ENCODE measurements around the gene CIRBP. TPM values are rescaled to one million over a fixed set of nuclear protein-coding genes. Genes with fewer than 3 reads are reported as not detected.

Gene CIRBP
- total and polyA plus RNA-seq, 9 of the 15 experiments (the other 6 are each of a cell fraction or from before 2014, with no cell fraction given), result 20.5 to 327 (median 176) TPM

DNA sequence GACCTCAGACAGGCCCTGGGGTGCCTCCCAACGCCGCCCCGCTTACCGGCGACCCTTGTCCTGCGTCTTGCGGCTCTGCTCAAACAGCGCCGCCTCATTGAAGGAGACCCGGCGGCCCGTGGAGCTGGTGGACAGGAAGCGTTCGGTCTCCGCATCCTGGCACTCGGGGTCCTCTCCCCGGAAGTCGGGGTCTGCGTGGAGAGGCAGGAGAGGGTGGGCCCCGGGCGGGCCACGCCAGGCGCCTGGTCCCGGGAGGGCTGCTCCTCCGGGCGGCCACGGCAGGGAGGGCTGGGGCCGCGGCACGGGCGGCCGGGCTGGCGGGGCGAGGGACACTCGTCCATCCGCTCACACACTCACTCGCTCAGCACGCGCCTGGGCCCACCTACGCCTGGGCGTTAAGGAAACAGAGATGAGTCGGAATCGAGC lies 34.2 kb upstream of the CIRBP start (continued):
- TF ChIP-seq, protein P1, sequence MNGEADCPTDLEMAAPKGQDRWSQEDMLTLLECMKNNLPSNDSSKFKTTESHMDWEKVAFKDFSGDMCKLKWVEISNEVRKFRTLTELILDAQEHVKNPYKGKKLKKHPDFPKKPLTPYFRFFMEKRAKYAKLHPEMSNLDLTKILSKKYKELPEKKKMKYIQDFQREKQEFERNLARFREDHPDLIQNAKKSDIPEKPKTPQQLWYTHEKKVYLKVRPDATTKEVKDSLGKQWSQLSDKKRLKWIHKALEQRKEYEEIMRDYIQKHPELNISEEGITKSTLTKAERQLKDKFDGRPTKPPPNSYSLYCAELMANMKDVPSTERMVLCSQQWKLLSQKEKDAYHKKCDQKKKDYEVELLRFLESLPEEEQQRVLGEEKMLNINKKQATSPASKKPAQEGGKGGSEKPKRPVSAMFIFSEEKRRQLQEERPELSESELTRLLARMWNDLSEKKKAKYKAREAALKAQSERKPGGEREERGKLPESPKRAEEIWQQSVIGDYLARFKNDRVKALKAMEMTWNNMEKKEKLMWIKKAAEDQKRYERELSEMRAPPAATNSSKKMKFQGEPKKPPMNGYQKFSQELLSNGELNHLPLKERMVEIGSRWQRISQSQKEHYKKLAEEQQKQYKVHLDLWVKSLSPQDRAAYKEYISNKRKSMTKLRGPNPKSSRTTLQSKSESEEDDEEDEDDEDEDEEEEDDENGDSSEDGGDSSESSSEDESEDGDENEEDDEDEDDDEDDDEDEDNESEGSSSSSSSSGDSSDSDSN (IDR thresholded peaks at IDR 0.05; ENCODE audit: borderline replicate concordance in 1 of 2, low read depth in 2 of 2, low read length in 2 of 2), result no peak
- TF ChIP-seq ARID2 (IDR thresholded peaks at IDR 0.05) (no peak), ATF7 (IDR thresholded peaks at IDR 0.05) (no peak), RBFOX2 (IDR thresholded peaks at IDR 0.05; ENCODE audit: low read depth, low read length) (no peak), HNRNPUL1 (IDR thresholded peaks at IDR 0.05; ENCODE audit: low read length) (no peak), KAT7 (CRISPR knock-in tag; IDR thresholded peaks at IDR 0.05; ENCODE audit: borderline replicate concordance) (no peak), POLR2G (IDR thresholded peaks at IDR 0.05; ENCODE audit: low read depth, low read length) (0 out of 2 replicates have a peak, but pooled peaks have one; percentile 4), PURB (CRISPR knock-in tag; IDR thresholded peaks at IDR 0.05; ENCODE audit: low read depth) (no peak), ETV5 (CRISPR knock-in tag; IDR thresholded peaks at IDR 0.05; ENCODE audit: low read depth) (no peak), PCBP1 (IDR thresholded peaks at IDR 0.05; ENCODE audit: low read depth, low read length, poor library complexity, severe bottlenecking) (peak; percentile 32), CEBPG (CRISPR knock-in tag; IDR thresholded peaks at IDR 0.05) (no peak), CEBPG (tag; conservative IDR thresholded peaks at IDR 0.05 in 1 of 2, IDR thresholded peaks at IDR 0.05 in 1 of 2) (no peak), WHSC1 (IDR thresholded peaks at IDR 0.05; ENCODE audit: low read length) (no peak), ZNF224 (CRISPR knock-in tag; IDR thresholded peaks at IDR 0.05) (no peak)
- TF ChIP-seq, protein P2, sequence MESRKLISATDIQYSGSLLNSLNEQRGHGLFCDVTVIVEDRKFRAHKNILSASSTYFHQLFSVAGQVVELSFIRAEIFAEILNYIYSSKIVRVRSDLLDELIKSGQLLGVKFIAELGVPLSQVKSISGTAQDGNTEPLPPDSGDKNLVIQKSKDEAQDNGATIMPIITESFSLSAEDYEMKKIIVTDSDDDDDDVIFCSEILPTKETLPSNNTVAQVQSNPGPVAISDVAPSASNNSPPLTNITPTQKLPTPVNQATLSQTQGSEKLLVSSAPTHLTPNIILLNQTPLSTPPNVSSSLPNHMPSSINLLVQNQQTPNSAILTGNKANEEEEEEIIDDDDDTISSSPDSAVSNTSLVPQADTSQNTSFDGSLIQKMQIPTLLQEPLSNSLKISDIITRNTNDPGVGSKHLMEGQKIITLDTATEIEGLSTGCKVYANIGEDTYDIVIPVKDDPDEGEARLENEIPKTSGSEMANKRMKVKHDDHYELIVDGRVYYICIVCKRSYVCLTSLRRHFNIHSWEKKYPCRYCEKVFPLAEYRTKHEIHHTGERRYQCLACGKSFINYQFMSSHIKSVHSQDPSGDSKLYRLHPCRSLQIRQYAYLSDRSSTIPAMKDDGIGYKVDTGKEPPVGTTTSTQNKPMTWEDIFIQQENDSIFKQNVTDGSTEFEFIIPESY (CRISPR knock-in tag; IDR thresholded peaks at IDR 0.05), result peak; percentile 82
- TF ChIP-seq, protein P3, sequence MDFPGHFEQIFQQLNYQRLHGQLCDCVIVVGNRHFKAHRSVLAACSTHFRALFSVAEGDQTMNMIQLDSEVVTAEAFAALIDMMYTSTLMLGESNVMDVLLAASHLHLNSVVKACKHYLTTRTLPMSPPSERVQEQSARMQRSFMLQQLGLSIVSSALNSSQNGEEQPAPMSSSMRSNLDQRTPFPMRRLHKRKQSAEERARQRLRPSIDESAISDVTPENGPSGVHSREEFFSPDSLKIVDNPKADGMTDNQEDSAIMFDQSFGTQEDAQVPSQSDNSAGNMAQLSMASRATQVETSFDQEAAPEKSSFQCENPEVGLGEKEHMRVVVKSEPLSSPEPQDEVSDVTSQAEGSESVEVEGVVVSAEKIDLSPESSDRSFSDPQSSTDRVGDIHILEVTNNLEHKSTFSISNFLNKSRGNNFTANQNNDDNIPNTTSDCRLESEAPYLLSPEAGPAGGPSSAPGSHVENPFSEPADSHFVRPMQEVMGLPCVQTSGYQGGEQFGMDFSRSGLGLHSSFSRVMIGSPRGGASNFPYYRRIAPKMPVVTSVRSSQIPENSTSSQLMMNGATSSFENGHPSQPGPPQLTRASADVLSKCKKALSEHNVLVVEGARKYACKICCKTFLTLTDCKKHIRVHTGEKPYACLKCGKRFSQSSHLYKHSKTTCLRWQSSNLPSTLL (IDR thresholded peaks at IDR 0.05), result no peak

All from K562 (cell line).